HG03575 (cell line): ENCODE measurements around the gene SF1.

ENCODE experiments used
- ATAC-seq: cut with Tn5 transposase; IDR thresholded peaks from one replicate; pipeline ENCODE4 v1.9.1; 2021; ENCODE audit not compliant: unreplicated experiment, insufficient number of reproducible peaks, low FRiP score; ENCODE audit errors: extremely low read depth

The SF1 gene

GRCh38 chr11:64753380-64754123 is 24.8 kb downstream of the SF1 start:
- ATAC-seq, result no peak

- ATAC-seq, result no peak
Measured at GRCh38 chr11:64753019-64753379, 25.3 kb downstream of the SF1 start.

GRCh38 chr11:64752175-64752970 is 26.0 kb downstream of the SF1 start:
- ATAC-seq, result no peak

- ATAC-seq, result no peak
Measured at GRCh38 chr11:64751580-64751979, 26.8 kb downstream of the SF1 start.

GRCh38 chr11:64751136-64751535 is 27.2 kb downstream of the SF1 start:
- no peak for ATAC-seq

DNA sequence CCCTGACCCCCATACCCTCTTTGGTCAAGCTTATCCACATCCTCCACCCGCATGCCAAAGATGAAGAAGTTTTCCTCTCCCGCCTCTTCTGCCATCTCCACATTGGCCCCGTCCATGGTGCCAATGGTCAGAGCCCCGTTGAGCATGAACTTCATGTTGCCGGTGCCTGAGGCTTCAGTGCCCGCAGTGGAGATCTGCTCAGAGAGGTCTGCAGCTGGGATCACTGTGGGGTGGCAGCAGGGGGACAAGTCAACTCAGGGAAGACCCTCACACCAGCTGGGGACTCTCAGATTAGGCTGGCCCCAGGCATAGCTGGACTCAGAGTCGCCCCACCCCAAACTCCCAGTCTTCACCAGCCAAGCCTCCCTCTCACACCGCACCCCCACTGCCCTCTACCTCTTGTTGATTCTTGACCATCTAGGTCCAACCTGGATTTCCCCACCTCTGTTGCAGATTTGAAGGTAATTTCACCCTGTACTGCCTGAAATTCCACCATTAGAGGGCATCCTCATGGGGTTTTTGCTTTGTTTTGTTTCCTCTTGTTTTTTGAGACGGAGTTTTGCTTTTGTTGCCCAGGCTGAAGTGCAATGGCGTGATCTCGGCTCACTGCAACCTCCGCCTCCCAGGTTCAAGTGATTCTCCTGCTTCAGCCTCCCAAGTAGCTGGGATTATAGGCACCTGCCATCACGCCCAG is 27.8 kb downstream of the SF1 start:
- ATAC-seq, result no peak

GRCh38 chr11:64747961-64748665 is 30.2 kb downstream of the SF1 start:
- ATAC-seq, result no peak

DNA sequence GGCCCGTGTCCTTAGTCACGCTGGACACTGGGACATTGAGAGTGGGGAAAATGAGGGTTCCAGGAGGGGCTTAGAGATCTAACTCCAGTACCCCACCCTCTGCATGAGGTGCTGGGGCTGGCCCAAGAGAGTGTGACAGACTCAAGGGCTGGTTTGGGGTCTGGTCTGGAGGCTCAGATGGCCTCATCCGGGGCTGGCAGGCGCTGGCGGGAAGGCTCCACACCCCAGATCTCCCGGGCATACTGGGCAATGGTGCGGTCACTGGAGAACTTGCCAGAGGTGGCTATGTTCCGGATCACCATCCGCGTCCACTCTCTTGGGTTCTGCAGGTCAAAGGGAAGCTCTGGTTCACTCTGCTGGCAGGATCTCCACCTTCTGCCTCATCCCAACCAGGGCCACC is 31.9 kb downstream of the SF1 start:
- no peak for ATAC-seq

DNA sequence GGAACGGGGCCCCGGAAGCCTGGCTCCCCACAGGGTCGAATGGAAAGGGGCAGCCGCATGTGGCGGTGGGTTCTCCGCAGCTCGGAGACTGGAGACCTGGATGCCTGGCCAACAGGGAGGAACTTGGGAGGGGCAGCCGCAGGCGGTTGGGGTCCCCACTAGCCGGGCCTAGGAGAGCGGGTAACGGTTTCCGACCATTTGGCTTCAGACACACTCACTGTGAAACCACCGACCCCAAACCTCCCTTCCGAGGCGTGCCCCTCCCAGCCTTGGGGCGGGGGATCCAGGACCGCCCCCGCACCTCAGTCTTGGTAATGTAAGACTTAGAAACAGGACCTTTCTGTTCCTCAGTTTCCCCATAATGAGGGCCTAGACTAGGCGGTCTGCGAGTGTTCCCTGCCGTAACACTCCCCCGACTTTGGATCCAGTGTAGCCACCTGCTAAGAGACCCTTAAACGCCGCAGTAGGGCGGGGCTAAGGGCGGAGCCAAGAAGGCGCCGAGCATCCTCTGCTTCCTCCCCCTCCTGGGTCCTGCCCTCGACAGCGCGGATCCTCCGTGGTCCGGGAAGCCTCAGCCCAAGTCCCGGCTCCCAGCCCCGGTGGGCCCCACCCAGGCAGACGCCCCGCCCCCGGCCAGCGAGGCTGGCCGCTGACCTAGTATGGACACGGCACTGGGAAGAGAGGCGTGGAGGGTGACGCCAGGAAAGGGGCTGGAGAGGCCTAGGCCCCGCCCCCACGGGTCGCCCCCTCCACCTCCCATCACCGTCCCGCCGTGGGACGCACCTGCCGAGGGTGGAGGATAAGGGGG is 32.6 kb downstream of the SF1 start:
- ATAC-seq, result no peak

- ATAC-seq, result no peak
Measured at GRCh38 chr11:64745189-64745520, 33.2 kb downstream of the SF1 start.

- ATAC-seq, result no peak
Measured at GRCh38 chr11:64744544-64745188, 33.7 kb downstream of the SF1 start.

- ATAC-seq, result no peak
Measured at GRCh38 chr11:64743591-64744543, 34.5 kb downstream of the SF1 start, which contains the start of gene RASGRP2. RASGRP2 (minus strand) TSS chr11:64744142; CDS start chr11:64742866, 1,276 bp downstream.

DNA sequence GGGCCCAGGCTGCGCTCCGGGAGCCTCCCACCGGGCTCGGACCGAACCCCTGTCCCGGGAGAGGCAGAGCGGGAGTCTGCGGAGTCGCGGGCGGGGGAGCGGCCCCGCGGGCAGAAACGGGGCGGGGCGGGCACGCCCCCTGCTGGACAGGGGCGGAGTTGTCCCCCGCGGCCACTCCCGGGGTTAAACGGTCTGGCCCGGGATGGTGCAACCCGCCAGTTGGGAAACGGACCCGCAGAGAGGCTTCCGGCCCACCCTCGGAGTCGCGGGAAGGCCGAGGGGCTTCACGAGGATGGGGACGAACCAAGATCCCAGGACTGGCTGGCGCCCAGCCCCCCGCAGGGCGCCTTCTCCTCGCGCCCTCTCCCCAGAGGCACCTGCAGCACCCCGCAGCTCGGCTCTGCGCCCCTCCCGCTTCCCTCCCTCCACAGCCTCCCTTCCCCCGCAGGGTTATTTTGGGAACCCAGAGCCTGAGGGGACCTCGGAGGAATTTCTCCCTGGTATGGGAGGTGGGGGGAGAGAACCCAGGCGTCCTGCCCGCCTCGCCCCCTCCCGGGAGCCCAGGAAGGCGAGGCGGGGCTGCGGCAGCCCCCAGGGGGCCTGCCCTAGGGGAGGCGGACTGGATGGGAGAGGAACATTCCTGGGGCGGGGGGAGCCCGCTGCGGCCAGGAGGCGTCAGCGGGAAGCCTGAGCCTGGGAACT is 35.3 kb downstream of the SF1 start:
- no peak for ATAC-seq

- no peak for ATAC-seq
Measured at GRCh38 chr11:64742087-64742888, 36.1 kb downstream of the SF1 start.

- no peak for ATAC-seq
Measured at GRCh38 chr11:64741375-64742086, 36.8 kb downstream of the SF1 start.
